Measurements from ENCODE around the gene MICAL3.
"Not testable (repeated sequence)": the region's sequence is repeated elsewhere in the genome, so short reads cannot be mapped to it uniquely, and the experiment has no call there.

MICAL3 gene

DNA sequence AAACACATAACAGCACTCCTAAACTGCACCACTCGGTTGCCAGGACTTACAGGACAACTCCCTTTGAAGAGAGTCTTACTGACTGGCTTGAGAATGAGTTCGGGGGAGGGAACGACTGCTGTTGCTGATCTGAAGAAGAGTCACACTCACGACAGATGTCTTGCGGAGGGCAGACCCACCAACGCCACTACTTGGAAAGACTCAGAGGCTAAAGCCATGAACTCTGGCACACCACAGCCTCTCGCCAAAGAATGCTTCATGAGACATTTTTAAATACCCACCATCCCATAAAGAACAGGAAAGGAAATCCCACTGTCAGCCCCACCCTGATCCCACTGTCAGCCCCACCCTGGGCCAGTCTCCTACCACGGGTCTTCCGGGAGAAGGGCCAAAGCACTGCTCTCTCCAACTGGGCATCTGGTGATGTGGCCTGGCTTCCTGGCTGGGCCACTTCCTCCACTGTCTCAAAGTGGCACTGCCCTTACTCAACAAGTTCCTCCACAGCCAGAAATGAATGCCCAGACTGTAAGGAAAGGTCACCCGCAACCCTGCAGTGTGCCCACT is 73.6 kb downstream of the MICAL3 start:
- DNase-seq, result no peak

DNA sequence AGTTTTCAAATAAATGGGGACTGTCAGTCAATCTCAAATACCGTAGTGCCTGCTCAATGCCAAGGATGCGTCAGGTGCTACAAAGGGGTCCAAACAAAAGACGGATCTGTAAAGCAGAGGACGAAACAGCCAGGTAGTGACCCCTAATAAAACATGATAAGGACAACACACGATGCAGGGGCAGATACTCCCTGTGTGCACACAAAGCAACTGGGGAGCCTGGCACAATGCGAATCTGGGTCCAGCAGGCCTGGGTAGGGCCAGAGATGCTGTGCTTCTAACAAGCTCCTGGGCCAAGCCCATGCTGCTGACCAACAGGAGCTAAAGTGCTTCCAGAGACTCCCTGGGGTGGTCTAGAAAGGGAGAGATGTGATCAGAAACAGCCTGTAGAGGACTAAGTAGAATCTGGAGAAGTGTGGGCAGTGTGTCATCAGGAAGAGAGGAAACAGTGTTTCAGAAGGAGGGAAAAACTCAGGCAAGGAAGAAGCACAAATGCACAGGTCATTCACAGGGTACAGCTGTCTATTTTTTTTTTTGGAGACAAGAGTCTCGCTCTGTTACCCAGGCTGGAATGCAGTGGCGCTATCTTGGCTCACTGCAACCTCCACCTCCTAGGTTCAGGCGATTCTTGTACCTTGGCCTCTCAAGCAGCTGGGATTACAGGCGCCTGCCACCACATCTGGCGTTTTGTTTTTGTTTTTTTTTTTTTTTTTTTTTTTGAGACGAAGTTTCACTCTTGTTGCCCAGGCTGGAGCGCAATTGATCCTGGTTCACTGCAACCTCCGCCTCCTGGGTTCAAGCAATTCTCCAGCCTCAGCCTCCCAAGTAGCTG is 74.5 kb downstream of the MICAL3 start:
- no peak for DNase-seq

- no peak for DNase-seq
Observed at GRCh38 chr22:17948101-17948500, 76.3 kb downstream of the MICAL3 start.

DNA sequence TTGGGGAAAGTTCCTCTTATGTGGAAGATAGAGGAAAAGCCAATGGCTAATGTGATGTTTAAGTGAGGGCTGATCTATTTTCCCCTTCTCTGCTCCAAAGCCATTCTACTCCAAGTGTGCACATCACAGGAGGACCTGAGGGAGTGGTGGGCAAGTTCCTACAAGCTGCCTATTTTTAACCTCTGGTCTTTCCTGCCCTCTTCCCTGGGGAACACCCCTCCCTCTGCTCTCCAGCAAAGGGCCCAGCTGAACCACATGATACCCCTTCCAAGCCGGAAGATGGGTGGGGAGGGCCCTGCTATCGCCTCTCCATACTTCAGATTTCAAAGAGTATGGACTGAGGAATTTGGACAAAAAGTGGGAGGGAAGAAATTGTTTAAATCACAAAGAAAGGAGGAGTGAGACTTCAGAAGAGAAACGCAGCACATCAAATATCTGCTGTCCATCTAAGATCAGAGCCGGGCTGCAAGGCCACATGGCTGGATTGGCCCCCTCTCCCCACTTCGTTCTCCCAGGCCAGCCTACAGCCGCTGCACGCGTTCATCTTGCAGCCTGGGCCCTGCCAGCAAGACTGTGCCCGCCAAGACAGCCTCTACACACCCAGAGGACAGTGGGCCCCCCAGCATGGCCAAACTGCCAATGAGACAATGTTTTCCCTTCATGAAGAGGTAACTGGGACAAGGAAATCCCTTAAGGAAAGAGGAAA is 77.5 kb downstream of the MICAL3 start:
- no peak for DNase-seq

DNA sequence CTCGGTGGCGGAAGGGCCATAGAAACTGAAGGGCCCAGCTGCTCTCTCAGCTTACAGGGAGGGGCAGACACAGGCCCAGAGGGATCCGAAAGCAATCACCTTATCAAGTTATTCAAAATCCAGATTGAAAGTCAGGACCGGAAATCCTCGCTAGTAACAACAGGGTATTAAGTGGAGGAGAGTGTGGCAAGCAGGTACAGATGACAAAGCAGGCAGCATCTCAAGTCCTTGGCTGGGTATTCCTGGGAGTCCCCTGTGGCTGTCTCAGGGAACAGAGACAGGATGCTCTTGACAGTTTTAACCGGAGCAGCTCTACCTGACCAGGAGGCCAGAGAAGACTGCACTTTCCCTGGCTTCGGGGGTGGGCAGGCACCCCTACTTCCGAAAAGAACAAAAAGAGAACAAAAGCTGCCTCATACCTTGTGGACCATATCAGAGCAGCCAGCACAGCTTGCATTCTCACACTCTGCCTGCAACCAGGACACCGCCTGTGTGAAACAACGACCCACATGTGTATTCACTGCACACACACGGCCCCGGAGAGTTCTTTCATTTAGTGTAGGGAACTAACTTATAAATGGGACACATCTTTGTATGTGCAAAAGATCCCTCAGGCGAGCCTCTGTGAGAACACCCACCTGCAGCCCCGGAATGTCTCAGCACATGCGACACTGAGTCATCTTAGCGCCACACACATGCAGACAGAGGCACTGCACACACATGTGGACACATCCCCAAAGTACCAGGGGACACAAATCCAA is 78.3 kb downstream of the MICAL3 start:
- no peak for DNase-seq

DNA sequence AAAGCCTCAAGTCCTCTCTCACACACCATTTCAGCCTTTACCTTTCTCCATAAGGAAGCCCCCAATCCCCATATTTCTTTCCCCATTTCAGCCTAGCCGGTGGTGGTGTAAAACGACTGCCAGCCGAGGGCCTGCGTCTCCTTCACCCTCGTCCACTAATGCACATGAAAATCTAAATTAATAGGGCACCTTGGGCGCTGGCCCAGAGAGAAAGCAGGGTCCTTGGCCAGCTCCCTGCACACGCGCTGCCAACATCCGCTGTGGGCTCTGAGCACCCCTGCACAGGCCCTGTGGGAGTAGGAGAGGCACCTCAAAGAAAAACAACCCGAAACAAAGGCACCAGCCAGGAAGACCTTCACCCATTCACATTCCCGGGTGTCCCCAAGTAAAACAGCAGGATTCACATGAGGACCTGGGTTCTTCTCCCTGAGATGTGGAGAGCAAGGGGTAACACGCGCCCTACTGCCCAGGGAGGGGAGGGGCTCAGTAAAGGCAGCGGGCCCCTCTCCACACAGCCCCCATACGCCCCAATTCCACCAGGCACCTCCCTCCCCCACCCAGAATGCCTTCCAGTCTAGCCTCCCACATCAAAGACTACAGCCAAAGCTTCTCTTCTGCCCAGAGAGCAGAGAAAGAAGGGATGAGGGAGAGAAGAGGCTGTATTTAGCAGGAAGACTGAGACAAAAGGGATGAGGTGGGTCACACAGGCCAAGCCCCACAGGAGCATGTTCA is 79.0 kb downstream of the MICAL3 start:
- DNase-seq, result no peak

DNA sequence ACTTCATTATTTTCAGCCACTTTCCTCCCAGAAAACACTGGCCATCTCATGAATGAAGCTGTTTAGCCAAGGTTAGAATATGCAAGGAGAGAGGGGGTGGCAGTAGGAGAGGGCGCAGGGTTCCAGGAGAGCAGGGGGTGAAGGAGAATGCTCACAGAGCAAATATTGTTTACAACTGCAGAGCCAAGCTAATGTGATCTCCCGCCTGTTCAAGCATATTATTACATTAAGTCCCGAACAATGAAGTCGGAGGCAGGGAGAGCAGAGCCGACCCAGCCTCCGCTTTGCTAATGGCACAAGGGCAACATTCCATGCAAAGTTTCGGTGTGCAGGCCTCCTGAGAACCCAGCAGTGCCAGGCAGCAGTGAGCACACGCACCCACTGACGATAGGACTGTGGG is 80.1 kb downstream of the MICAL3 start:
- no peak for DNase-seq

DNA sequence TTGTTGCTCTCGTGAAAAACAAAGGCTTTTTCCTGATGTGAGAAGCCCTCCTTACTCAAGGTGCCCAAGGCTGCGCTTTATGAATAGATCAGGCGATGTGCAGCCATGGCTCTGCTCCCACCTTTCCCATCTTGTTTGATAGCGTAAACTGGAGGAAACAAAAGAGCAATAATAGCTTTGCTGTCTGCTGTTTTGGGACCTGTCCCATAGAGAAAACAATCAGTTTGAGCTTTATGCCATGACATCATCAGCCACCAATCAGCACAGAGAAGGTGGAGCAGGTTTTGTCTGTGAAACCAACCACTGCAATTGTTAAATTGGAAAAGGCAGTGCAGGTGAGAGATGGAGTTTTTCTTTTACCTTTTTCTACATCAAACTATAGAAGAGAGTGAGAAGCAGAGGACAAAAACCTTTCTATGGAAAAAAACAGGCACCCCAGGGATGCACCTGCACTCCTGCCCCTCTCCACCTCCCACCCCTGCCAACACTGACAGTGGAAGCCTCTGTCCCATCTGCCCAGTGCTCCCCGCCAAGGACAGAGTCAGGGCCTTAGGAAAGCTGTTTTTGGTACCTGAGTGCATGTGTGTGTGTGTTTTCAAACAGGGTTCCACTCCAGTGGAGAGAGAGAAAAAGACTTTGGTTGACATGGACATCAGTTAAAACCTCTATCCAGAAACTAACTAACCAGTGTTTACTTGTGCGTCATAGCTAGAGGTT is 80.7 kb downstream of the MICAL3 start:
- DNase-seq, result no peak

- no peak for DNase-seq
Observed at GRCh38 chr22:17942721-17943120, 81.6 kb downstream of the MICAL3 start.

DNA sequence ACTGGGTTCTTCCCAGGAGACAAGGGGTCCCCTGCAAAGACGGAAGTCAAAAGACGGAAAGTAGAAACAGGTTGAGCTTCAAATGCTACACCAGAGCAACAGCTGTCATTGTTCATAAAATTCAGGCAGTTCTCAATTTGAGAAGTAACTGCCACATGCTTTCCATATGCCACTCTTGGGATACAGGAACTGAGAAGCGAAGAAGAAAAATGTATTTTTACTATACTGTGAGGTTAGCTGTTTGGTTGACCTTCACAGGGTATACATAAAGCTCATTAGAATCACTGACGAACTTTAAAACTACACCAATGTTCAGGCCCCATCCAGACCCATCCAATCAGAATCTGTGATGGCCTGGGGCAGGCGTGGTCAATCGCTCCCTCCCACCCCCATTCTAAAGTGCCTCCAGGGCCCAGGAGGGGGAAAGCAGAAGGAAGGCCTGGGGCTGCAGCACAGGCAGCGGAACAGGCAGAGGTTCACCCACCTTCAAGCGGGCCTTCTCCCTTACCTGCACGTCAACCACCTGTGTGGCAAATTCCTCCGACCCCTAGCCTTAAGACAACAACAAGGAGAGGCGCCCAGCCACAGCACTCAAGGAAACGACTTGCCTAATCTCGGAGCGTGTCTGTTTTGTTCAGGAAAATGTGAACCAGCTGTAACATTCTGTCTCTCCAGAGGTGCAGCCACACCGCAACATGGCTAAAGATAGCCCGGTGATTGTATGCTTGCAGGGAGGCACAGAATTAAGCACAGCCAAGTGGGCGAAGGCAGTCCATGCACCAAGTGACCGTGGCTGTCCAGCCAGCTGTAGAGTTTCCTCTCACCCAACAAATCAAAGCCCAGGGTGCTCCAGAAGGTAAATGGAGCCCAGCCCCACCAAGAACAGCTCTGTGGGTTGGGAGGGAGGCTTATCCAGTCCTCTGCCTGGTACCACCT is 82.6 kb downstream of the MICAL3 start:
- DNase-seq, result no peak

DNA sequence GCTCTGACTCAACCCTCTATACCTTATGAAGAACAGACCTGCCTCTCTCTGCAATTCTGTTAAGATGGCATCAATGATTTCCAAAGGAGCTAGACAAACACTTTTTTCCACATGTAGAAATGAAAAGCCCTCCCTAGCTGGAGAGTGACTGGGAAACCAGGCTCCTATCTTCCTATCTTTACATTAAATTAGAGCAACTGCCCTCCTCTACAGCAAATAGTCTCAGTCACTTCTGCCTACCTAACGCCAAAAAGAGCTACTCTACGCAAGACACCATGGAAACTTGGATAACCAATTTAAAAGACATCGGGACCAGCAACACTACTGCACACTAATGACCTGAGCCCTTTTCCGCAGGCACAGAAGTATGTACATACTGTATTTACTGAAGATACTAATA is 84.8 kb downstream of the MICAL3 start:
- DNase-seq, result no peak

DNA sequence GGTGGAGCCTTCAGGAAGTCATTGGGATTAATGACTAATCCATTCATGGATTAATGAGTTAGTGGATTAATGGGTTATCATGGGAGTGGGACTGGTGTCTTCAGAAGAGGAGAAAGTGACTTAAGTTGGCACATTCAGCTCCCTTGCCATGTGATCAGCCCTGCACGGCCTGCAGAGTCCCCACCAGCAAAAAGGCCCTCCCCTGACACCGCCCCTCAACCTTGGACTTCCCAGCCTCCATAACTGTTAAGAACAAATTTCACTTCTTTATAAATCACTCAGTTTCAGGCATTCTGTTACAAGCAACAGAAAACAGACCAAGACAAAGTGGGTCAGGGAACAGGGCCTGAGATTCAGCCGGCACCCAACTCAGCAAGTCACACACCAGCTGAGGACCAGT is 85.3 kb downstream of the MICAL3 start:
- no peak for DNase-seq

GRCh38 chr22:17938484-17938924 is 85.9 kb downstream of the MICAL3 start:
- DNase-seq, result no peak

DNA sequence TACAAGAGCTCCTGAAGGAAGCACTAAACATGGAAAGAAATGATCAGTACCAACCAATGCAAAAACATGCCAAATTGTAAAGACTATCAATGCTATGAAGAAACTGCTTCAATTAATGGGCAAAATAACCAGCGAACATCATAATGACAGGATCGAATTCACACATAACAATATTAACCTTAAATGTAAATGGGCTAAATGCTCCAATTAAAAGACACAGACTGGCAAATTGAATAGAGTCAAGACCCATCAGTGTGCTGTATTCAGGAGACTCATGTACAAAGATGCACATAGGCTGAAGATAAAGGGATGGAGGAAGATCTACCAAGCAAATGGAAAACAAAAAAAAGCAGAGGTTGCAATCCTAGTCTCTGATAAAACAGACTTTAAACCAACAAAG is 91.9 kb downstream of the MICAL3 start:
- not testable (repeated sequence) for DNase-seq

DNA sequence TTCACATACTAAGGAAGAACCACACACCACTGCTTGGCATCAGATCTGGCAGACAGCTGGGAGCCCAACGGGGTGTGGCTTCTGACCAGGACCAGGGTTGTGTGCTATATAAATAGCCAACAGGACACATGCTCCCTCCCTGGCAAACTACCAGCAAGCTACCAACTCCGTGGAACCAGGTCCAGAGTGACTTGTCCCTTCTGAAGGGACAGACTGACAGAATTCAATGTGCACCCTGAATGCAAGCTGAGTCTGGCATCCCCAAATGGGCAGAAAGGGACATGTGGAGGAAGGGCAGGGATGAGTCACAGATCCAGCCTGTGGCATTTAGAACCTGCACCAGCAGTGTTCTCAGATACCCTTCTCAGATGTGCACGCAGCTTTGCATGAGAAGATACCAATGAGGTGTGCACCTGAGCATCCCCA is 92.9 kb downstream of the MICAL3 start:
- no peak for DNase-seq

DNA sequence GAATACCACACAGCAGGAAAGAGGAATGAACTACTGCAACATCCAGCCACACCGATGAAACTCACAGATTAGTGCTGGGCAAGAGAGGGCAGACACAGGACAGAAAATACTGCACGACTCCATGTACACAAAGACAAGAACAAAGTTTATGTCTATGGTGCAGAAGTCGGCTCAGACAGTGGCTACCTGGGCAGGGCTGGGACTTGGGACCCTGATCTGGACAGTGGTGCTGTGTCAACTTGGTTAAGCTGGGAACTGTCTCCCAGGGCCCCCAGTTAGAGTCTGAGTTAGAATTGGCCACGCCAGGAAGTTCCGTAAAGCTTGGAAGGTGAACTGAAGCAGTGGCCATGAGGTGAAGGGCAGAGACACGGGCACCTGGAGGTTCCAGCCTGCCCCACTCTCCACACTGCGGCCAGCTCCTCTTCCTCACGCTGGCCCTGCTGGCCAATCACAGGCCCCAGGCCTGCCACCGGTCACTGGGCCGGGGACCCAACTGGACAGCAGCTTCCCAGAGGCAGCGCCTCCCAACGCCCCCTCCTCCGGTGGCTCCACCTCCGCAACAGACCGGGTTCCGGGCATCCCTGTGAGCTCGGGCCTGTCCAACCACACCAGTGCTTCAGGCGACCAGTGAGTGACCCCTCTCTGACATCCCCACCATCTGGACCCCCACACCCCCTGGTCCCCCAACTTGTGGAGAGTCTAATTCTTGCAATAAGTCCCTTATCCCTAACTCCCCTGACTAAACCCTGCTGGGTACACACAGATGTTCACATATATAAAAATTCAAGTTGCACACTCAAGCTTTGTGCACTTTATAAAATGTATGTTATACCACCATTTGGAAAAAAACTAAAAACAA is 93.7 kb downstream of the MICAL3 start:
- no peak for DNase-seq

DNA sequence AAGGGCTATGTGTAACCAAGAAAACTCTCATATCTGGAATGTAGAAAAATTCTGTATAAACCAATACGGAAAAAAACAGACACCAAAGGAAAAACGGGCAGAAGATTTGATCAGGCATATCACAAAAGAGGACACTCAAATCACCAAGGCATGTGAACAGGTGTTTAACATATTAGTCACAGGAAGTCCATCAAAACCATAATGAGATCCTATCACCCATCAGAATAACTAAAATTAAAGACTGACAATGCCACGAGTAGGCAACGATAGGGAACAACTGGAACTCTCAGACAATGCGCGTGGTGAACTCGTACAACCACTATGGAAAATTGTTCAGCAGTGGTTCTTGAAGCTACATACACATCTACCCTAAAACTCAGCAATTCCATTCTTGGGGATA is 94.5 kb downstream of the MICAL3 start:
- no peak for DNase-seq

GRCh38 chr22:17928391-17928790 is 96.0 kb downstream of the MICAL3 start:
- DNase-seq, result no peak

DNA sequence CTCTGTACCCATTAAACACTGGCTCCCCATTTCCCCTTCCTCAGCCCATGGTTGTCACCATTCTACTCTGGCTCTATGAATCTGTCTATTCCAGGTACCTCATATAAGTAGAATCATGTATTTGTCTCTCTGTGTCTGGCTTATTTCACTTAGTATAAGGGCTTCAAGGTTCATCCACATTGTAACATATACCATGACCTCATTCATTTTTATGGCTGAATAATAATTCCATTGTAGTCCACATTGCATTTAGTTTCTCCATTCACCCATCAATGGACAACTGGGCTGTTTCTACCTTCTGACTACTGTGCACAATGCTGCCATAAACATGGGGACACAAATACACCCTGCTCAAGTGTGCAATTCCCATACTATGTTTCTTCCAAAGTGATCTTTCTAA is 97.3 kb downstream of the MICAL3 start:
- DNase-seq, result no peak

DNA sequence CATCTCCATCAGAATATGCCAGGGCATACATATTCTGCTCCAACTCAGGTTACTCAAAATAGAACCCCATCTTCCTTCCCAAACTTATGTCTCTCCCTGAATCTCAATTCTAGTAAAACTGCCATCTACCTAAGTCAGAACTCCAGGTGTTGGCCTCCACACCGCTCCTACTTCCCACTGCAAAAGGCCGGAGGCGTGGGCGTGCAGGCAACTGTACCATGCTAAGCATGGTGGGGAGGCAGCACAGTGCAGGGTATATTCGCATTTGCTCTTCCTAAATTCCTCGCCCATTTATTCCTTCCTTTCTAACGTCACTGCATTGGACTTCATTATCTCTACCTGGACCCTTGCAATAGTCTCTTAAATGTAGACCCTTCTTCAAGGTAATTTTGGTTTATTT is 97.8 kb downstream of the MICAL3 start:
- no peak for DNase-seq
